ENCODE data around the gene USP3.

- no peak for TF ChIP-seq CTCF (IDR thresholded peaks at IDR 0.05)
- no peak for TF ChIP-seq POLR2A (IDR thresholded peaks at IDR 0.05; ENCODE audit: low read depth)
- TF ChIP-seq EP300 (IDR thresholded peaks at IDR 0.05): no peak
These were observed 92.8 kb downstream of the USP3 start, which contains the start of gene FBXL22 for GRCh38 chr15:63597038-63597790.

Measured in esophagus muscularis mucosa (tissue), 4 donors.